Thyroid gland (tissue), 4 donors: ENCODE measurements around the gene ZCCHC24.

Experiments used
- CTCF ChIP-seq, 6 experiments: fragments of 200-600 bp in 3 of 6; fragments of 450-650 bp in 3 of 6; sonication (generic) in 3 of 6; IDR thresholded peaks; one replicate each; pipeline ENCODE4 v1.5.1; 2016 to 2019; ENCODE audit warnings: antibody characterized with exemption in 6 of 6, mild to moderate bottlenecking in 2 of 6, inconsistent platforms in 1 of 6, moderate library complexity in 1 of 6
- POLR2A ChIP-seq, 2 donors: fragments of 450-650 bp; IDR thresholded peaks; one replicate each; pipeline ENCODE4 v1.6.1; 2017; ENCODE audit warnings: antibody characterized with exemption in 2 of 2, mild to moderate bottlenecking in 2 of 2, moderate library complexity in 1 of 2

- TF ChIP-seq POLR2A (IDR thresholded peaks at IDR 0.05): no peak
- no peak for TF ChIP-seq CTCF (IDR thresholded peaks at IDR 0.05)
Observed at GRCh38 chr10:79360499-79361342, 84.7 kb downstream of the ZCCHC24 start.
